CD14-positive monocyte (primary cell): ENCODE results near the gene PDE7B. TPM values are rescaled to one million over a fixed set of nuclear protein-coding genes. Genes with fewer than 3 reads are reported as not detected.

ENCODE experiments used
- DNase-seq, 3 donors: peaks; one replicate each; pipeline ENCODE4 v3.0.0-alpha.2; 2011 to 2022
- H2AFZ ChIP-seq: 2 replicates; pipeline ENCODE4 v1.6.0; 2012; ENCODE audit warnings: mild to moderate bottlenecking, low read depth, low read length, inconsistent platforms; ENCODE audit not compliant: insufficient read depth, poor library complexity, severe bottlenecking
- H3K27ac ChIP-seq, 2 donors: 1 replicate in 1 of 2; 2 replicates in 1 of 2; pipeline ENCODE4 v1.5.1; 2012 to 2013; ENCODE audit warnings: low read length in 2 of 2, control low read depth in 1 of 2, inconsistent platforms in 1 of 2, low read depth in 1 of 2, mild to moderate bottlenecking in 1 of 2
- H3K27me3 ChIP-seq, 2 donors: one replicate each; pipeline versions ENCODE4 v1.6.0 to v1.6.1; 2011 to 2013; ENCODE audit warnings: low read length in 2 of 2; ENCODE audit not compliant: control insufficient read depth in 2 of 2, insufficient read depth in 2 of 2
- H3K36me3 ChIP-seq, 2 donors: replicated peaks in 1 of 2; 1 replicate in 1 of 2; 2 replicates in 1 of 2; pipeline versions ENCODE4 v1.5.1 to v1.6.1; 2012 to 2013; ENCODE audit warnings: low read length in 2 of 2, control low read depth in 1 of 2, inconsistent platforms in 1 of 2, mild to moderate bottlenecking in 1 of 2; ENCODE audit not compliant: insufficient read depth in 2 of 2, control insufficient read depth in 1 of 2
- H3K4me1 ChIP-seq, 2 donors: 1 replicate in 1 of 2; 2 replicates in 1 of 2; pipeline versions ENCODE4 v1.5.1 to v1.6.1; 2012 to 2013; ENCODE audit warnings: low read length in 2 of 2, control low read depth in 1 of 2, inconsistent platforms in 1 of 2, mild to moderate bottlenecking in 1 of 2, moderate library complexity in 1 of 2; ENCODE audit not compliant: insufficient read depth in 2 of 2, control insufficient read depth in 1 of 2
- H3K4me2 ChIP-seq: replicated peaks from 2 replicates; pipeline ENCODE3; 2012; ENCODE audit warnings: low read length, moderate library complexity, mild to moderate bottlenecking; ENCODE audit not compliant: poor library complexity, severe bottlenecking; ENCODE audit errors: extremely low read depth
- H3K4me3 ChIP-seq, 3 experiments: fragments of 200-600 bp in 1 of 3; sonication (generic) in 1 of 3; replicated peaks in 1 of 3; 1 replicate in 2 of 3; 2 replicates in 1 of 3; pipeline ENCODE4 v1.5.1; 2011 to 2013; ENCODE audit warnings: low read length in 3 of 3, mild to moderate bottlenecking in 3 of 3, control low read depth in 2 of 3, low read depth in 2 of 3, inconsistent platforms in 1 of 3, moderate library complexity in 1 of 3
- H3K79me2 ChIP-seq: 2 replicates; pipeline ENCODE4 v1.6.0; 2012; ENCODE audit warnings: mild to moderate bottlenecking, control low read depth, inconsistent platforms, low read length, moderate library complexity; ENCODE audit not compliant: insufficient read depth
- H3K9ac ChIP-seq: 2 replicates; pipeline ENCODE4 v1.6.0; 2017; ENCODE audit warnings: low read length, mild to moderate bottlenecking; ENCODE audit not compliant: insufficient read depth, poor library complexity, severe bottlenecking
- H3K9me3 ChIP-seq, 2 donors: replicated peaks in 1 of 2; 1 replicate in 1 of 2; 2 replicates in 1 of 2; pipeline versions ENCODE4 v1.5.1 to v1.6.1; 2012 to 2013; ENCODE audit warnings: low read length in 2 of 2, control low read depth in 1 of 2; ENCODE audit not compliant: control insufficient read depth in 1 of 2, insufficient read depth in 1 of 2
- H4K20me1 ChIP-seq: 2 replicates; pipeline ENCODE4 v1.6.0; 2012; ENCODE audit warnings: mild to moderate bottlenecking, low read length, control low read depth, moderate library complexity; ENCODE audit not compliant: insufficient read depth
- H3K27ac Mint-ChIP-seq, 7 donors: one replicate each; pipeline ENCODE4 v1.8.0; 2020; ENCODE audit warnings: mild to moderate bottlenecking in 7 of 7, mixed read lengths in 7 of 7, moderate library complexity in 6 of 7, inconsistent platforms in 2 of 7
- H3K27me3 Mint-ChIP-seq, 3 donors: one replicate each; pipeline ENCODE4 v1.8.0; 2021 to 2022; ENCODE audit warnings: low read depth in 3 of 3, mild to moderate bottlenecking in 3 of 3, mixed read lengths in 3 of 3, moderate library complexity in 3 of 3, inconsistent platforms in 1 of 3
- H3K36me3 Mint-ChIP-seq, 2 donors: one replicate each; pipeline ENCODE4 v1.8.0; 2020; ENCODE audit warnings: mixed read lengths in 2 of 2, inconsistent platforms in 1 of 2, mild to moderate bottlenecking in 1 of 2
- H3K4me1 Mint-ChIP-seq: one replicate; pipeline ENCODE4 v1.8.0; 2020; ENCODE audit warnings: mild to moderate bottlenecking, mixed read lengths
- H3K4me3 Mint-ChIP-seq, 2 donors: one replicate each; pipeline ENCODE4 v1.8.0; 2020; ENCODE audit warnings: mild to moderate bottlenecking in 2 of 2, mixed read lengths in 2 of 2, moderate library complexity in 1 of 2
- H3K9me3 Mint-ChIP-seq, 7 donors: one replicate each; pipeline ENCODE4 v1.8.0; 2020 to 2022; ENCODE audit warnings: mixed read lengths in 7 of 7, mild to moderate bottlenecking in 6 of 7, moderate library complexity in 6 of 7, inconsistent platforms in 2 of 7
- CTCF ChIP-seq: fragments of 200-600 bp; IDR thresholded peaks from one replicate; pipeline ENCODE4 v1.8.0; 2022; ENCODE audit warnings: antibody characterized with exemption, mild to moderate bottlenecking
- WGBS: methylation state at CpG from one replicate; pipeline ENCODE4 v1.1.5; 2013; ENCODE audit warnings: missing lambda C conversion rate; ENCODE audit not compliant: insufficient coverage; 5-methylcytosine and 5-hydroxymethylcytosine counted together
- intact Hi-C, 2 donors: fragments of 100-400 bp; cut with micrococcal nuclease; formaldehyde crosslinking; loops; one replicate each; pipeline versions ENCODE4 v1.15.0 to v1.15.1; 2023
- polyA plus RNA-seq, 3 donors: library from polyadenylated mRNA; depleted of rRNA in 1 of 3; unstranded in 2 of 3; stranded (reverse) in 1 of 3; fragments of 300-500 nt in 2 of 3; fragments of >200 nt in 1 of 3; fragmentation: Illumina TruSeq in 2 of 3; gene quantifications; 1 replicate in 2 of 3; 2 replicates in 1 of 3; pipeline ENCODE4 v1.2.3, GENCODE V29; 2012 to 2021

Gene PDE7B
- polyA plus RNA-seq, 3 donors, result 0.37 to 1.1 (median 0.89) TPM

- Histone ChIP-seq H3K27me3 (no peaks in the 10 kb centered on the region), H3K79me2 (no peaks in the 10 kb centered on the region), H3K36me3 (no peaks in the 10 kb centered on the region), H4K20me1 (no peaks in the 10 kb centered on the region), H3K4me2 (no peak overlapping the region), H2AFZ (no peak overlapping the region), H3K4me3 (no peak overlapping the region), H3K4me1 (no peaks in the 10 kb centered on the region), H3K9ac (no peak overlapping the region), H3K27ac (no peak overlapping the region), H3K9me3 (no peaks in the 10 kb centered on the region)
- Mint-ChIP-seq H3K4me3 (no peak overlapping the region), H3K36me3 (no peaks in the 10 kb centered on the region), H3K27ac (no peak overlapping the region), H3K9me3 (no peaks in the 10 kb centered on the region), H3K27me3 (peaks cover 0 to 2% (median 0%) of the 10 kb centered on the region in 3 donors), H3K4me1 (peaks cover 3% of the 10 kb centered on the region)
- TF ChIP-seq CTCF, result no peak
- no peak for DNase-seq
- intact Hi-C loops, result no loop called here
Measured at GRCh38 chr6:135858931-135859330, 7.4 kb downstream of the PDE7B start.

- Histone ChIP-seq H3K27ac (no peak overlapping the region), H3K79me2 (no peaks in the 10 kb centered on the region), H3K36me3 (no peaks in the 10 kb centered on the region), H3K4me2 (no peak overlapping the region), H3K9me3 (no peaks in the 10 kb centered on the region), H3K4me3 (no peak overlapping the region), H4K20me1 (no peaks in the 10 kb centered on the region), H3K27me3 (no peaks in the 10 kb centered on the region), H2AFZ (no peak overlapping the region), H3K9ac (no peak overlapping the region), H3K4me1 (no peaks in the 10 kb centered on the region)
- TF ChIP-seq CTCF, result no peak
- intact Hi-C loops, result no loop called here
- WGBS, result 100% methylated on average over 2 of the region's 2 CpGs
- H3K4me1 Mint-ChIP-seq, result peaks cover 3% of the 10 kb centered on the region
- H3K36me3 Mint-ChIP-seq, result peaks cover 0 to 2% of the 10 kb centered on the region in 2 donors
- no peak for DNase-seq
- H3K27ac Mint-ChIP-seq, result no peak overlapping the region
- no peak overlapping the region for H3K4me3 Mint-ChIP-seq
- H3K27me3 Mint-ChIP-seq, result no peaks in the 10 kb centered on the region
- H3K9me3 Mint-ChIP-seq, result peaks cover 0 to 5% (median 0%) of the 10 kb centered on the region in 7 donors
Measured at GRCh38 chr6:135860361-135860760, 8.9 kb downstream of the PDE7B start.
